G401 (cell line): ENCODE results near the gene AKAP13. TPM values are rescaled to one million over a fixed set of nuclear protein-coding genes. Genes with fewer than 3 reads are reported as not detected.

Experiments used
- DNase-seq: peaks from one replicate; pipeline ENCODE4 v3.0.0-alpha.2; 2015; ENCODE audit warnings: low spot score
- in situ Hi-C: cut with HindIII; loops from 2 replicates; pipeline ENCODE4 v1.10.0; 2016; ENCODE audit warnings: low sequenced_read_pairs, mixed read lengths
- total RNA-seq: library from RNA; depleted of rRNA; stranded (reverse); fragments of >200 nt; shearing (Covaris generic); gene quantifications from 2 replicates; pipeline ENCODE4 v1.2.3, GENCODE V29; 2014

Gene AKAP13
- total RNA-seq, 1 experiment from 2014 or later = 39.2 TPM

- in situ Hi-C loops = loop anchor here (5.0 kb wide), 1 partner anchor 67 kb away; no protein-coding TSS in a partner anchor
- no peak for DNase-seq
Observed at GRCh38 chr15:85770096-85771041, 390.0 kb downstream of the AKAP13 start.

GRCh38 chr15:85771271-85771670, 390.9 kb downstream of the AKAP13 start:
- in situ Hi-C loops = loop anchor here (5.0 kb wide), 1 partner anchor 66 kb away; no protein-coding TSS in a partner anchor
- DNase-seq = no peak

GRCh38 chr15:85771781-85772445, 391.5 kb downstream of the AKAP13 start:
- in situ Hi-C loops = loop anchor here (5.0 kb wide), 1 partner anchor 65 kb away; no protein-coding TSS in a partner anchor
- DNase-seq = no peak

GRCh38 chr15:85772668-85773067, 392.3 kb downstream of the AKAP13 start:
- in situ Hi-C loops = loop anchor here (5.0 kb wide), 1 partner anchor 65 kb away; no protein-coding TSS in a partner anchor
- DNase-seq = no peak

GRCh38 chr15:85773249-85773648, 392.8 kb downstream of the AKAP13 start:
- in situ Hi-C loops = loop anchor here (5.0 kb wide), 1 partner anchor 64 kb away; no protein-coding TSS in a partner anchor
- DNase-seq = no peak

- DNase-seq = no peak
- in situ Hi-C loops = loop anchor here (5.0 kb wide), 1 partner anchor 63 kb away; no protein-coding TSS in a partner anchor
Observed at GRCh38 chr15:85773970-85774369, 393.6 kb downstream of the AKAP13 start.

GRCh38 chr15:85777250-85778106, 397.1 kb downstream of the AKAP13 start:
- in situ Hi-C loops = no loop called here
- no peak for DNase-seq

GRCh38 chr15:85778107-85778776, 397.8 kb downstream of the AKAP13 start:
- in situ Hi-C loops = no loop called here
- peak; percentile 61 for DNase-seq

- in situ Hi-C loops = no loop called here
Observed at GRCh38 chr15:85779249-85779648, 398.8 kb downstream of the AKAP13 start.

GRCh38 chr15:85780225-85780985, 400.0 kb downstream of the AKAP13 start:
- in situ Hi-C loops = no loop called here
- DNase-seq = peak; percentile 27

More at GRCh38 chr15:85779249-85779648, 398.8 kb downstream of the AKAP13 start:
- DNase-seq = no peak

GRCh38 chr15:85781099-85781498, 400.7 kb downstream of the AKAP13 start:
- DNase-seq = no peak
- in situ Hi-C loops = no loop called here

GRCh38 chr15:85782064-85782463, 401.7 kb downstream of the AKAP13 start:
- in situ Hi-C loops = no loop called here
- DNase-seq = no peak

GRCh38 chr15:85785887-85786780, 405.7 kb downstream of the AKAP13 start:
- DNase-seq = peak; percentile 43
- in situ Hi-C loops = no loop called here

- in situ Hi-C loops = no loop called here
- DNase-seq = no peak
Observed at GRCh38 chr15:85786781-85787114, 406.3 kb downstream of the AKAP13 start.

GRCh38 chr15:85788771-85789495, 408.5 kb downstream of the AKAP13 start:
- in situ Hi-C loops = no loop called here

GRCh38 chr15:85789496-85789875, 409.1 kb downstream of the AKAP13 start:
- DNase-seq = no peak
- in situ Hi-C loops = no loop called here

More at GRCh38 chr15:85788771-85789495, 408.5 kb downstream of the AKAP13 start:
- DNase-seq = peak; percentile 75
